ENCODE results near the gene KCNN1. TPM values are rescaled to one million over a fixed set of nuclear protein-coding genes. Genes with fewer than 3 reads are reported as not detected.
"Not testable (repeated sequence)": the region's sequence is repeated elsewhere in the genome, so short reads cannot be mapped to it uniquely, and the experiment has no call there.

KCNN1 gene
- polyA plus RNA-seq, 10 donors = 0.43 to 3.4 (median 1.3) TPM

DNA sequence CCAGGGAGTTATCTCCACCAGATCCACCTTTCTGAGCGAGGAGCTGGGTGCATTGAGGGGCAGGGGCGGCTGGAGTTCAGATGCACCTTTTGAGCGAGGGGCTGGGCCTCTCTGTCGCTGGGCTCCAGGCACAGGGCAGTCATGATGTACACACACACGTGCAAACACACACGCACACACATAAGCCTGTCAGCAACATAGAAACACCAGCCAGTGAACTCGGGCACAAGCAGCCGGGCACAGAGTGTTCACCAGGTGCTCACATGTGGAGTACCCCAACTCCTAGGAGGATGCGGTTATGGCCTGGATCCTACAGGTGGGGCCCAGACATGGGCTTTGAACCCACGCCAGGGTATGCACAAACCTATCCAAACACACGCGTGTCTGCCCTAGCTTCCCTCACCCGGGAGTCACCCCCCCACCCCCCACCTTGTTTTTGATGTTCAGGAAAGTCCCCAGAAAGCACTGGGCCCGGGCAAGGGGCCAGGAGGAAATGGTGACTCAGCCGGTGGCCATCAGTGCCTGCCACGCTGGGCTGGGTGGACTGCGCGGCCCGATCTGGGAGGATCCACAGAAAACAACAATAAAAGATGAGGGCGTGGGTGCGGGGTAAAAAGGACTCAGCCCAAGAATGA is 54.3 kb downstream of the KCNN1 start:
- peak; percentile 56 to 70 (median 67) for DNase-seq

DNA sequence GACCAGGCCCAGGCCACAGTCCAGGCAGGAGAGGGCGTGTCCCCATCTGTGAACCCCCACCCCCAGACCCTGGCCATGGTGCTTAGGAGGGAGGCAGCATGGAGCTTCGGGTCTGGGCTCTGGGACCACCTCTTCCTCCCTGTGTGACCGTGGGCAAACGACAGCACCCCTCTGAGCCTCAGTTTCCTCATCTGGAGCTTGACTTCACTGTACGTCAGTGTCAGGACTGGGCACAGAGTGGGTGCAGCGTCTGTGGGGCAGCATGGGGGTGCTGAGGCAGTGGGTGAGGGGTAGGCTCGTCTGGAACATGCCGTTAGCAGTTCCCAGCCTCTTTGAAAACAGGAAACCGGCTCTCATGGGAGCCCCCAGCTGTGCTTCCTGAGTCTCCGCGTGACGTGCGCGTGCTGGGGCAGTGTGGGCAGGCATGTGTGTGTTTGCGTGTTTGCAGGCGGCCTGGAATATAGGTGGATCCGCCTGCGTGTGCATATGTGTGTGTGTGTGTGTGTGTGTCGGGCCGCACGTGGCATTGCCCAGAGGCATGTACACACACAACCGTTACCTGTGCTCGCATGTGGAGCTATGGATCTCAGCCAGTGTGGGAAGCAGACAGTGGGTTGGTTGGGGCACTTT is 56.8 kb downstream of the KCNN1 start:
- peak; percentile 58 to 89 (median 74) for DNase-seq

DNA sequence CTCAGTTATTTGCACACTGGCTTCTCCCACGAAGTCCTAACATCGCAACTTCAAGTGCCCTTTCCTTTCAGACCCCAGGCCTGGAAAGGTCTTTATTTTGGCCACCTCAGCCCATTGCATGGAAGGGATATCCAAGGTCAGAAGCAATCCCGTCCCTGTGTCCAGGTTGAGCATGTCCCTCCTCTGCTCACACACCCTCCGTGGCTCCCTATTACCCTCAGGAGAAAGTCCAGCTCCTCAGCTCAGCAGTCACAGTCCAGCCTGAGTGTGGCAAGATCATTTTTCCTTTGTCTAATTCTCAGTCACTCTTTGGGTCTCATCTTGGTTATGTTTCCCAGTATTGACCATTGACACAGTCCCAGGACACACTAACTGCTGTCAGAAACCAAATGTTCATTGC is 60.2 kb downstream of the KCNN1 start:
- DNase-seq = no peak

DNA sequence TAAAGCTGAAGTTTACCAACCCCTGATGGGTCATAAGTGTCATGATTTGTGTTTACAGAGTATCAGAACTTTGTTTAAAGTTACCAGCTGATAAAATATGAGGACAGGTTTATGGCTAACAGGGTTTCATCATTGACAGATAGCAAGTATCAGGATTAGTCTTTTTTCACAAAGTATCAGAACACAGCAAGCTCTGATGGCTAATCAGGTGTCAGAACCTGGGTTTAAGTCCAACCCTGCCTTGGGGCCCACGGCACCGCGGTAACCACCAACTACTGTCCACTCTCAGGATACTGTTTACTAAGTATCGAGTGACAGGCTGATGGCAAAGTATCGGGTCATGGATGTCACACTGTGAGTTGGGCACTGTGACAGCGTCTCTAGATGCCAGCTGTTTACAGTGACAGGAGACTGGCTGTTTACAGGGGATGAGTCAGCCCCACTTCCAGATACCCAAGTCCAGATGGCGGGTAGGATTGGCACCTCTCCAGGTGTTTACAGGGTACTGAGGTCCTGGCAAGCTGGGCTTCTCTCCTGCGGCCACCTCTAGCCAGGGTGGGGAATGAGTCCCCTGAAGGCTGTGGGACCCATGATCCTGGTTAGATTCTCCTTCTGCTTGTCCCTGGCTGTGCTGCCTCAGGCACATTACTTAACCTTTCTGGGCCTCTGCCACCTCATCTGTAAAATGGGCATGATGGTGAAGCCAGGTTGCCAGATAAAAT is 62.9 kb downstream of the KCNN1 start:
- DNase-seq = peak; percentile 28 to 64 (median 44)

DNA sequence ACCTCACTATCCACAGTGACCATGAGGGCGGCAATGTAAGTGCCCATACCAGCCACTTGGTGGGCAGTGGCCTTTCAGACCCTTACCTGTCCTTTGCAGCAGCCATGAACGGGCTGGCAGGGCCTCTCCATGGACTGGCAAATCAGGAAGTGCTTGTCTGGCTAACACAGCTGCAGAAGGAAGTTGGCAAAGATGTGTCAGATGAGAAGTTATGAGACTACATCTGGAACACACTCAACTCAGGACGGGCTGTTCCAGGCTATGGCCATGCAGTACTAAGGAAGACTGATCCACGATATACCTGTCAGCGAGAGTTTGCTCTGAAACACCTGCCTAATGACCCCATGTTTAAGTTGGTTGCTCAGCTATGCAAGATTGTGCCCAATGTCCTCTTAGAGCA is 64.5 kb downstream of the KCNN1 start:
- not testable (repeated sequence) for DNase-seq

DNA sequence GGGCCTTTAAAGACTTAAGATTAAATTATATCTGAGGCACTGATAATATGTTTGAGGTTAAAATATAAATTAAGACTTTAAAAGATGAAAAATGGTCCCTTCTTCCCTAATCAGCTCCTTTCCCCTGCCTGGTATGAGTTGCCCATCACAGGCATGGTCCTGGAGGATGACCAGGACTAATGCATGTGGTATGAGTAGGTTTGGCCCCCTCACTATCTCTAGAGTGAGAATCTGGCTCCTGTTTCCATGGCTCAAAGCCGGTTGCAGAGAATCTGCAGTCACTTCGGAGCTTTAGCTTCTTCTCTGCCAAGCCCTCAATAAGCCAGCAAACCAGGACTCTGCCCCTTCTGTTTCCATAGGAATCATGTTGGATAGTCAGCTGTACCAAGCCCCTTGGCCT is 65.2 kb downstream of the KCNN1 start:
- not testable (repeated sequence) for DNase-seq

DNA sequence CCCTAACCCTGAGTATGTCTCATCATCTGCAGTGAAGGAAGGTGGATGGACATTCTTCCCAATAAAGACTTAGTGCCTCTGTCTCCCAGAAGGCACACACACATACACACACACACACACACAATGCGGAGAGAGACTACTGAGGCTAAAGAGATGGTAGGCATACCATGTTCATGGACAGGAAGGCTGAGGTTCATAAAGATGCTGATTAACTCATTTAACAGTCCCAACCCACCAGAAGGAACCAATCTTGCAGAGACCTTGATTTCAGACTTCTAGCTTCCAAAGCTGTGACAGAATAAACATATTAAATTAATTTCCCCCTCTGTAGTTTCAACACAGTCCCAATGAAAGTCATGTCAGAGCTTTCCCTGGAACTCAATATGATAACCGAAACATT is 74.1 kb downstream of the KCNN1 start:
- no peak for DNase-seq

DNA sequence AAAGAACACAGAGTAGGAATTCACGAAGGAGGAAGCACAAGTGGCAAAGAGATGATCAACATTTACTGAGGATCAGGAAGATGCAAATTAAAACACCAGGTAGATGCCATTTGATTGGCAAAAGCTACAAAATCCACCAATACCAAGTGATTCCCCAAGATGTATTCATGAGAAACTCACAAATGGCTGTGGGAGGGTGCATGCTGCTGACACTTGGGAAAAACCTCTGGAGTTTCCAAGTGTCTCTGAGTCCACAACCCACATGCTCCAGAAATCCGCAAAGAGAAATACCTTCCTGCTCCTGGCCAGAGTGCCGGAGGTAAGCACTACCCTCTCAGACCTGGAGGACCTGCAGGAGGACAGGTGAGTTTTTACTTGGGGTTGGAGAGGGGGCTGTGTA is 76.8 kb downstream of the KCNN1 start:
- DNase-seq = no peak

DNA sequence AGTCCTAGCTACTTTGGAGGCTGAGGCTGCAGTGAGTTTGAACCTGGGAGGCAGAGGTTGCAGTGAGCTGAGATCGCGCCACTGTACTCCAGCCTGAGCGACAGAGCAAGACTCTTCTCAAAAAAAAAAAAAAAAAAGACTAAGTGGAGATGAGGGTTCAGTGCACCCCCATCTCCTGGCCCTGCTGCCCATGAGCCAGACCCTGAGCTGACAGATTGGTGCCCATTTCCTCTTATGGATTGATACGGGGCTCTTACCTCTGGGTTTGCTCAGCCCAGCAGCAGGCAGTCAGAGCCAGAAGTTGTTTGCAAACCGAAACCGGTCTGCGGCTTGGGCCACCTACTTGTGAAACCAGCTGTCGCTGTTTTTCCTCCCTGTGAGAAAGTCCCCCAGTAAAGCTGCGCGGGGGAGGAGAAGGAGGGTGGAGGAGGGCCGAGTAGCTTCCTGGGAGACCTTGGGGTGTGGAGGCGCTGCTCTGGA is 78.0 kb downstream of the KCNN1 start:
- DNase-seq = peak; percentile 66 to 82 (median 74)

DNA sequence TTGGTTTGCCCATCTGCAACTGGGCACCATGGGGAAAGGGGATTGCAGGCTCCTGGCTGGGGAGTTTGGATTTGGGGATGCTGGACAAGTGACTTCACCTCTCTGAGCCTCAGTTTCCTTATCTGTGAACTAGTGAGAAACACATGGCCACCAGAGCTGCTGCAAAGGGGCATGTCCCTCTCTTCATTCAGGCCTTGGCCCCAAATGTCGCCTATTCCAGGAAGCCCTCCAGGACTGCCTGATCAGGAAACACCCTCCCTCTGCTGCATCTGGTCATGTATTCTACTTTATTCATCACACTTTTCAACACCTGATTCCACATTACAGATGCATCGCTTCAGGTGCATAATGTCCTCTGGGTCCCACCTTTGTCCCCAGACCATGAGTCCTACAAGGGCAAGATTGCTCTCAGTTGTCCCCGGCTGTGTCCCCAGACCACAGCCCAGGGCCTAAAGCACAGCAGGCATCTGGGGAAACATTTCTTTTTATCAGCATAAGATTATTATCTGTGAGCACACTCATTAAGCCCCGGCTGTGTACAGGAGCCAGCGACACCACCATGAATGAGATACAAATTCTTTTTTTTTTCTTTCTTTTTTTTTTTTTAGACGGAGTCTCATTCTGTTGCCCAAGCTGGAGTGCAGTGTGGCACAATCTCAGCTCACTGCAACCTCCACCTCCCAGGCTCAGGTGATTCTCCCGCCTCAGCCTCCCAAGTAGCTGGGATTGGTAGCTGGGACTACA is 78.6 kb downstream of the KCNN1 start:
- no peak for DNase-seq

DNA sequence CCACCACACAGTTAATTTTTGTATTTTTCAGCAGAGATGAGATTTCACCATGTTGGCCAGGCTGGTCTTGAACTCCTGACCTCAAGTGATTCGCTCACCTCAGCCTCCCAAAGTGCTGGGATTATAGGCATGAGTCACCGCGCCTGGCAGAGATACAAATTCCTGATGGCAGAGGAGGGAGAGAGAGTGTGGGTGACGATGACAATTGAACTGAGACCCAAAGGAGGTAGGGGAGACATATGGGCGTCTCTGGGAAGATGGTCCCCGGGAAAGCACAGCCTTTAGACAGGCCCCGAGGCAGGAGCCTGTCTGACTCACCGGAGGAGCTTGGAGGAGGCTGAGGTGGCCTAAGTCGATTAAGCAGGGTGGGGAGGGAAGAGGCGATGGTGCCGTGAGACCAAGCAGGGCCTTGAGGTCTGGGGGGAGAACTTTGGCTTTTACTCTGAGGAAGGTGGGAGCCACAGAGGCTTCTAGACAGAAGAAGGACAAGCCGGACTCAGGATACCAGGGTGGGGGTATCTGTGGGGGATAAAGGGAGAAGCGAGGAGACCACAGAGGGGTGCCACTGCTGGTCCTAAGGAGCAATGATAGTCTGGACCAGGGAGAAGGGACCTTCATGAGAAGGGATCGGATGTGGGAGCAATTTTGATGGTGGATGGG is 79.3 kb downstream of the KCNN1 start:
- peak in 1 of 3 donors; percentile 84 for DNase-seq

DNA sequence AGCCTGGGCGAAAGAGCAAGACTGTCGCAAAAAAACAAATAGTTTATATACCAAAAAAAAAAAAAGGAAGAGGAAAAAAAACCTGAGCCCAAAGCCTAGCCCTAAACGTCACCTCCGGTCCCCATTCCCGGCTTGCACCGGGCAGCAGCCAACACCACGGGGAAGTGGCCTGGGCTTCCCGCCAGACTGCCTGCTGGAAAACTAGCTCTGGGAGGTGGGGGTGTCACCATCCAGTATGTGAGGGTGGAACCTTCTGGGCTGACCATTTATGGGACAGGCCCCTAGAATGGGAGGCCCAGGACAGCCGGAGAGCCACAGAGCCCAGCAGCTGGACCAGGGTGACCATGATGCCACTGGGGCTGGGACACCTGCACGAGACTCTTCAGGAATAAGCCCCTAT is 82.5 kb downstream of the KCNN1 start:
- DNase-seq = peak; percentile 36 to 81 (median 79)

Other genes with a start within 250 kb of the KCNN1 start
- gene MAP1S, start 247.6 kb upstream of the KCNN1 start, polyA plus RNA-seq (ENCODE audit: insufficient read length in 10 of 10) = 10 to 100 TPM; 17.3 to 38.1 (median 29.0) TPM
- gene FCHO1, start 215.6 kb upstream of the KCNN1 start, polyA plus RNA-seq (ENCODE audit: insufficient read length in 10 of 10) = 1 to 10 TPM in 3 of 10 donors, under 1 TPM in 7; 0.29 to 1.7 (median 0.80) TPM
- gene B3GNT3, start 172.0 kb upstream of the KCNN1 start, polyA plus RNA-seq (ENCODE audit: insufficient read length in 10 of 10) = under 1 TPM in 4 of 10 donors, not detected in 6; 0.05 to 0.71 (median 0.15) TPM
- gene INSL3, start 145.6 kb upstream of the KCNN1 start, polyA plus RNA-seq (ENCODE audit: insufficient read length in 10 of 10) = under 1 TPM in 2 of 10 donors, not detected in 8; 0.16 to 0.24 TPM
- gene JAK3, start 119.1 kb upstream of the KCNN1 start, polyA plus RNA-seq (ENCODE audit: insufficient read length in 10 of 10) = 1 to 10 TPM; 1.1 to 5.9 (median 2.1) TPM
- gene RPL18A, start 107.2 kb upstream of the KCNN1 start, polyA plus RNA-seq (ENCODE audit: insufficient read length in 10 of 10) = 1,000 to 10,000 TPM; 1,678 to 3,130 (median 2,192) TPM
- under 1 TPM in 4 of 10 donors, not detected in 6; 0.06 to 0.11 (median 0.10) TPM for gene SLC5A5, start 95.2 kb upstream of the KCNN1 start, polyA plus RNA-seq (ENCODE audit: insufficient read length in 10 of 10)
- gene CCDC124, start 34.1 kb upstream of the KCNN1 start, polyA plus RNA-seq (ENCODE audit: insufficient read length in 10 of 10) = 10 to 100 TPM; 39.1 to 76.0 (median 46.1) TPM
- 1 to 10 TPM; 3.6 to 5.9 (median 4.7) TPM for gene ARRDC2, start 41.1 kb downstream of the KCNN1 start, polyA plus RNA-seq (ENCODE audit: insufficient read length in 10 of 10)
- 1 to 10 TPM in 1 of 10 donors, under 1 TPM in 9; 0.10 to 1.6 (median 0.39) TPM for gene IL12RB1, start 119.8 kb downstream of the KCNN1 start, polyA plus RNA-seq (ENCODE audit: insufficient read length in 10 of 10)
- 10 to 100 TPM in 1 of 10 donors, 1 to 10 TPM in 9; 5.7 to 13.6 (median 8.8) TPM for gene MAST3, start 130.7 kb downstream of the KCNN1 start, polyA plus RNA-seq (ENCODE audit: insufficient read length in 10 of 10)
- gene PIK3R2, start 186.1 kb downstream of the KCNN1 start, polyA plus RNA-seq (ENCODE audit: insufficient read length in 10 of 10) = 10 to 100 TPM; 35.8 to 49.1 (median 43.4) TPM
- 1 to 10 TPM in 4 of 10 donors, under 1 TPM in 3, not detected in 3; 0.50 to 1.8 (median 1.1) TPM for gene IFI30, start 206.7 kb downstream of the KCNN1 start, polyA plus RNA-seq (ENCODE audit: insufficient read length in 10 of 10)
- 1 to 10 TPM; 4.3 to 7.6 (median 5.2) TPM for gene MPV17L2, start 226.1 kb downstream of the KCNN1 start, polyA plus RNA-seq (ENCODE audit: insufficient read length in 10 of 10)
- 1 to 10 TPM; 2.4 to 4.3 (median 3.7) TPM for gene RAB3A, start 236.9 kb downstream of the KCNN1 start, polyA plus RNA-seq (ENCODE audit: insufficient read length in 10 of 10)

All from muscle of back (tissue), 11 donors.